Loucy (cell line): Measurements from ENCODE around the gene CNRIP1.

Source experiments
- CTCF ChIP-seq: fragments of 200-600 bp; sonication (generic); conservative IDR thresholded peaks from 2 replicates; pipeline ENCODE4 v1.5.1; 2014; ENCODE audit warnings: mild to moderate bottlenecking, antibody characterized with exemption, low read length
- EZH2phosphoT487 ChIP-seq: fragments of 200-600 bp; IDR thresholded peaks from 2 replicates; pipeline ENCODE4 v1.6.1; 2018; ENCODE audit warnings: antibody characterized with exemption, mild to moderate bottlenecking, moderate library complexity, borderline replicate concordance

- TF ChIP-seq CTCF (peak; percentile 85), EZH2phosphoT487 (no peak)
Measured at GRCh38 chr2:68282811-68283418, 36.8 kb downstream of the CNRIP1 start.
